GM21515 (cell line): ENCODE results near the gene TRIM67.
"Not testable (repeated sequence)": the region's sequence is repeated elsewhere in the genome, so short reads cannot be mapped to it uniquely, and the experiment has no call there.

Source experiments
- ATAC-seq: cut with Tn5 transposase; IDR thresholded peaks from one replicate; pipeline ENCODE4 v1.9.1; 2021; ENCODE audit not compliant: unreplicated experiment

TRIM67 gene

DNA sequence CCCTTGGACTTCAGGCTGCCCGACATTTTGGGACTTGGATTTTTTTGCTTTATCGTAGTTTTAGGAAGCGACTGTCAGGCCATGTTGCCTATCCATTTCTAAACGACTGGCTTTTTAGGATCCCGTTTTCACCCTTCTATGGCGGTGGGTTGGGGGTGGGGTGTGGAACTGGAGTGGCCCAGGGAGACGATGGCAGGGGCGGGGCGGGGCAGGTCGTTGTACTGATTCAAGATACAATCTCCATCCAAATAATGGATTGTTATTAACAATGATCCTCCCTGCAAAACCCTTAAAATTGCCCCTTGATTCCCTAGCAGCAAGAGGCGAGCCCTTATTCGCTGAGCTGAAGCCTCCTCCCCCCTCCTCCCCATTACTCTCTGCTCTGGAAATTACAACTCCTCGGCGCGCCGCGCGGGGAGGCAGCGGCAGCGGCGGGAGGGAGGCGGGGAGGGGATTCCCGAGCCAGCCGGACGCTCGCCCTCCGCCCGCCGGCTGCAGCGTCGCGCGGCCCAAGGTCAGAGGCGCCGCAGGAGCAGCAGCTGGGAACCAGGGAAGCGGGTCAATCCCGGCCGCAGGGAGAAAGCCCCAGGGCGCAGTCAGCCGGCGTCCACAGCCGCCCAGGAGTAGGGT, at the start of gene TRIM67:
Gene TRIM67 (plus strand): TSS at position 392 of the 630 bp plus-strand sequence. CDS start 912 bp downstream, outside the sequence.
- no peak for ATAC-seq

GRCh38 chr1:231116738-231117137, 45.1 kb upstream of the TRIM67 start:
- no peak for ATAC-seq

- no peak for ATAC-seq
These were observed 43.0 kb upstream of the TRIM67 start for GRCh38 chr1:231118704-231119453.

DNA sequence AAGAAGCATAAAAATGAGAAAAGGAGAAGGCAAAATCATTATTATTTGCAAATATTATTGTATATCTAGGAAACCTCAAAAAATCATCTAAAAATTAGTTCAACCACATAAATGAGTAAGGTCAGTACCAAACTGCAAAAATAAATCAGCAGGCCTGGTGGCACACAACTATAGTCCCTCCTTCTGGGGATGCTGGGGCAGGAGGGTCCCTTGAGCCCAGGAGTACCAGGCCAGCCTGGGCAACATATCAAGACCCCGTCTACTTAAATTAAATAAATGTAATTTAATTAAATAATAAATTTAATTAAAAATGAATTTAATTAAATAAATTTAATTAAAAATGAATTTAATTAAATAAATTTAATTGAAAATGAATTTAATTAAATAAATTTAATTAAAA, 40.3 kb upstream of the TRIM67 start:
- ATAC-seq: no peak

DNA sequence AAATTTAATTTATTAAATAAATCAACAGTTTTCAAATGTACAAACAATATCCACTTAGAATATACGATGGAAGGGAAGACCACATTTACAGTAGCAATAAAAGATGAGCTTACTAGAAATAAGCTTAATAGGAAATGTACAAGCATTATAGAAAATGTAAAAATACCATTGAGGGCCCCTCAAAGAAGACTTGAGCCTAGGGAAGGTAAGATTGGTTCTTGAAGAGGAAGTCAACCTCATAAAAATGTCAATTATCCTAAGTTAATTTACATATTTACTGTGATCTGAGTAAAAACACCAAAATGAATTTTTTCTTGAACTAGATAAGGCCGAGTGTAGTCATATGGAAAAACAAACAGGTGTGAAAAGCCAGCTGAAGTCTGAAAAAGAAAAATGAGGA, 39.7 kb upstream of the TRIM67 start:
- no peak for ATAC-seq

- no peak for ATAC-seq
These were observed 37.1 kb upstream of the TRIM67 start for GRCh38 chr1:231124746-231125145.

GRCh38 chr1:231125972-231126580, 35.8 kb upstream of the TRIM67 start:
- ATAC-seq: no peak

DNA sequence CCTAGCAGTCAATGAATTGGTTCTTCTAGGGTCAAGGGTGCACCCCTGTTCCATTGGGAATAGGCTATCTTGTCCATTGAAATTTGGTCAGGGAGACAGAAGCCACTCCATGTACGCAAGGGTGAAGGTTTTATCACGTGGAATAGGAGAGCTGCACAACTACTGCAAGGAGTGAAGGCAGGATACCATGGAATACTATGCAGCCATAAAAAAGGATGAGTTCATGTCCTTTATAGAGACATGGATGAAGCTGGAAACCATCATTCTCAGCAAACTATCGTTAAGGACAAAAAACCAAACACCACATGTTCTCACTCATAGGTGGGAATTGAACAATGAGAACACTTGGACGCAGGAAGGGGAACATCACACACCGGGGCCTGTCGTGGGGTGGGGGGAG, 34.8 kb upstream of the TRIM67 start:
- not testable (repeated sequence) for ATAC-seq

- ATAC-seq: not testable (repeated sequence)
These were observed 33.4 kb upstream of the TRIM67 start for GRCh38 chr1:231128471-231128870.

DNA sequence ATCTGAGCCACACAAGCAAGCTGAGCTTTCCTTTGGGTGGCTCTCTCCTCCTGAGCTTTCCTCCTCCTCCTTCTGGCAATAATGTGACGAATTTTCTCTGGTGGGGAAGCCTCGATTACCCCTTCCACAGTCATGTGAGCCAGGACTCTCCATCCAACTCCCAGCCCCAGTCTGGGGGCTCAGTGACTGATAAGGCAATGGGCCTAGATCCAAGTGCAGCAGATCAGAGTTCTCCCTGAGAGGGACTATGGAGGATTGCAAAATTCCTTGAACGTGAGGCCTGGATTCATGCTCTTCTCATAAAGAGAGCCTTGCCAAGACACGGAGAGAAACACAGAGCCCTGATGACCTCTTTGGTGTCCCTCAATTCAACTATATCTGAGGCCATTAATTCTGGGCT, 31.3 kb upstream of the TRIM67 start:
- no peak for ATAC-seq

GRCh38 chr1:231132591-231132990, 29.3 kb upstream of the TRIM67 start:
- ATAC-seq: not testable (repeated sequence)

- no peak for ATAC-seq
These were observed 27.2 kb upstream of the TRIM67 start for GRCh38 chr1:231134624-231135023.

DNA sequence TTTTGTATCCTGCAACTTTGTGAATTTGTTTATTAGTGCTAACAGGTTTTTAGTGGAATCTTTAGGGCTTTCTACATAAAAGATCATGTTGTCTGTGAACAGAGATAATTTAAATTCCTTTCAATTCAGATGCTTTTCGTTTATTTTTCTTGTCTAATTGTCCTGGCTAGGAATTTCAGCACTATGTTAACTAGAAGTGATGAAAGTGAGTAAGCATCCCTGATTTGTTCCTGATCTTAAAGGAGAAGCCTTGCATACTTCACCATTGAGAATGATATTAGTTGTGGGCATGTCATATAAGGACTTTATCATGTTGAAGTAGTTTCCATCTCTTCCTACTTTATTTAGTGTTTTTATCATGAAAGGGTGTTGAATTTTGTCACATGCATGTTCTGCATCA, 23.6 kb upstream of the TRIM67 start:
- no peak for ATAC-seq

GRCh38 chr1:231139125-231139649, 22.7 kb upstream of the TRIM67 start:
- ATAC-seq: no peak

DNA sequence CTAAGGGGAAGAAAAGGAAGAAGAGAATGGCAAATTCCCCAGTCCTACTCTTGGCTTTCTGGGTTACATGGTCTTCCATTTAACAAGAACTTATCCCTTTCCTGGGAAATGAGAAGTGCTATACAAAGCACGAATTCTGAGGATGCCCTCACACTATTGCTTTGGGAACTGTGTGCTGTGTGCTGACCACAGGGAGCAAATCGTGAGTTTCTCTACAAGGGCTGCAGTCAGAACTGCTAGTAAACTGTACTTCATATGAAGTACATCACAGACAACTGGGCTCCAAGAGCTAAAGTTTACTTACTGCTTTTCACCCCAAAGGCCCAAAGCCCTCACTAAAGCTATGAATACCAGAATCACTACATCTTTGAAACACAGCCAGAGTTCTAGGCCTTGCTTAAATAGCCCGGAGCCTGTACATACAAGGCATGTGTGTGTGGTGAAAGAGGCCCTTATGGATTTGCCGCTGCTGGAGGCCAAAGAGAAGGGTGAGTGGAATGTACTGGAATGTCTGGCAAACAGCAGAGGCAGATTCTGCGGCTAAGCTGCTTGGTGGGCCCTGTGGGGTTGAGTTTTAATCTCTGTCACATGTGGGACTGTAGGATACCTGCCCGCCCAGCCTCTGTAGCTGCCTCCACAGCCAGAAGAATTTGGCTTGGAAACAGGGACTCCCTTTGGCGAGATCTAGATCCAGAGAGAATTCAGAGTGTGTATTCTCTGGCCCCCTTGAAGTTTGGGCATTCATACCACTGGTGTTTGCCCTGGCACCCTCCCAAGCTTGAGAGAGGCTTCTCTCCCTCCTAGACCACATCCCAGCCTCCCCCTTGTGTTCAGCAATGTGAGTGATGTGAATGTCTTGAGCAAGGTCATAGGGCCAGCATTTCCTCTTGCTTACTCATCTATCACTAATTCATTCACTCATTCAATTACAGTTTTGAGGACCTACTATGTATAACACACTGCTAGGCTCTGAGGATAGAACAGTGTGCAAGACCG, 21.9 kb upstream of the TRIM67 start:
- ATAC-seq: no peak

- ATAC-seq: no peak
These were observed 17.3 kb upstream of the TRIM67 start for GRCh38 chr1:231144416-231145193.

DNA sequence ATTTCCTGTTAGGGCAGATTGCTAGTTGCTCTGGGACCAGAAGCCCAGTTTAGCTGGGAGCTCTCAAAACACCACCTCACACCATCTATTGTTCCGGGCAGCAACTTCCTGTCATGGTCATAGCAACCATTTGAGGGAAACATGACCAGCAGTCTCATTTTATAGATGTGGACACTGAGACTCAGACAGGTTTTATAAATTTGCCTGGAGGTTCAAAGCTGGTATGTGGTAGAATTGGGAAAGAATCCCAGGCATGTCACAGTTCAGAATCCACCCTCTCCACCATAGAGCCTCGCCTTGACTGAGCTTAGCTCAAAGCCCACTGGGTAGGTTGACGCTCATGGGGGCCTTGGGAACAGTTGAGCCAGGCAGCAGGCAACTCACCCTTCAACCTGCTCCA, 14.0 kb upstream of the TRIM67 start:
- ATAC-seq: no peak

- no peak for ATAC-seq
These were observed 10.0 kb upstream of the TRIM67 start for GRCh38 chr1:231151811-231152210.

GRCh38 chr1:231153726-231154125, 8.1 kb upstream of the TRIM67 start:
- no peak for ATAC-seq

GRCh38 chr1:231155808-231156207, 6.0 kb upstream of the TRIM67 start:
- ATAC-seq: no peak
